HG03575 (cell line): ENCODE data around the gene C2orf81.
"Not testable (repeated sequence)": the region's sequence is repeated elsewhere in the genome, so short reads cannot be mapped to it uniquely, and the experiment has no call there.

ENCODE experiments used
- ATAC-seq: cut with Tn5 transposase; IDR thresholded peaks from one replicate; pipeline ENCODE4 v1.9.1; 2021; ENCODE audit not compliant: unreplicated experiment, insufficient number of reproducible peaks, low FRiP score; ENCODE audit errors: extremely low read depth

C2orf81 gene

DNA sequence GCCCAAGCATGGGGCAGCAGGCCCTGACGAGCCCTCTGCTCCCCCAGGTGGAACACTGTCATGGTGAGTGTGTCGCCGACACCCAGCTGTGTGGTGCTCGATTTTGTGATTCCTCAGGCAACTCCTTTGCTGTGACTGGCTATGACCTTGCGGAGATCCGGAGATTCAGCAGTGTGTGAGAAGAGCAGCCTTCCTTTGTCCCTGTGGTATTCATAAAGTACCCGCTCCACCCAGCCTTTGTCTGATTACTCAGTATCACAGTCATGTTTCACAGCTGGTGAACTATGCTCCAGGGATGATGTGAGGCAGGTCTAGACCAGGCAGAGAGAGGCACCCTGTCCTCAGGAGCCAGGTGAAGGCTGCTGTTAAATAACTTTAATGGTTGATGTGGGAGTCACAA is 4.1 kb upstream of the C2orf81 start:
- no peak for ATAC-seq

DNA sequence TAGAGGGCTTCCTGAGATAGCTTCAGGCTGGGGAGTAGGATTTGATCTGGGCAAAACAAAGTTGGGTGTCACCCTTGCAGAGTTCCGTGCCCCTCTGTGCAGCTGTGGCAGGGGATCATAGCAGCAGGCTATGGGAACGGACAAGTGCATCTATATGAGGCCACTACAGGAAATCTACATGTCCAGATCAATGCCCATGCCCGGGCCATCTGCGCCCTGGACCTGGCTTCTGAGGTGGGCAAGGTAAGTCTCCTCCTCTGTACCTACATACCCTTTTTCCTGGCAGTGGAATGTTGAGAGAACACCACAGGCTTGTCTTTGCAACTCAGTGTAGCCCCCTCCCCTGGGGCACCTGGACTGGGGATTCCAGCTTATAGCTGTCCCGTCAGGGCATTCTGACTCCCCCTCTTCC is 3.6 kb upstream of the C2orf81 start:
- ATAC-seq: no peak

DNA sequence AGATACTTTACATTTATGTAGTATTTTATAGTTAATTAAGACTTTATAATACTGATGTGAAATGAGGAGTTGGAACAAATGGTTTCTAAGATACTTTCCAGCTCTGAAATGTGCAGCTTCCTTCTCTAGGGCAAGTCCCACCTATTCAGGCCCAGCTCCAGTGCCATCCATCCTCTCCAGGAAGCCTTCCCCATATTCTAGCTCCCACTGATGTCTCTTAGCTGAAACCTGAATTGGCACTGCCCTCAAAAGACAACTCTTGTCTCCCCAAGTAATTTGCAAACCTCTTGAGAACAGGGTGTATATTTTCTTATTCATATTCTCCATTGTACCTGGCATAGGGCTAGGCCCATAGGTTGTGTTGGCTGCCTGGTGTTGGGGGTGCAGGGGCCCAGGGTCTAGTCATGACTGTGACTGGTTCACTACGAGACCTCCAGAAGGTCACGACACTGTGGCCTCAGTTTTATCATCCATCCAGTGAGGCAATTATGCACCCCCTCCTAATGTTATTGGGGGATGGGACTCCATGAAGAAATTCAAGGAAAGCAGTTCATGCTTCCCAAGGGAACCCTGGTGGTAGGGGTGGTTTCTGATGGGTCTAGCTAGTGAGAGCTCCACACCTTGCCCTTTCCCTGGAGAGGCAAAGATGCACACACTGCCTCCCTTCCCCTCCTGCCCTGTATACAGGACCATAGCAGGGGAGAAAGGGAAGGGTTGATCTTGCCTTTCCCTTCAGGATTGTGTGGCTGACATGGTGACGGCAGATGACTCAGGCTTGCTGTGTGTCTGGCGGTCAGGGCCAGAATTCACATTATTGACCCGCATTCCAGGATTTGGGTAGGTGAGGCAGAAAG is 2.9 kb upstream of the C2orf81 start:
- no peak for ATAC-seq

DNA sequence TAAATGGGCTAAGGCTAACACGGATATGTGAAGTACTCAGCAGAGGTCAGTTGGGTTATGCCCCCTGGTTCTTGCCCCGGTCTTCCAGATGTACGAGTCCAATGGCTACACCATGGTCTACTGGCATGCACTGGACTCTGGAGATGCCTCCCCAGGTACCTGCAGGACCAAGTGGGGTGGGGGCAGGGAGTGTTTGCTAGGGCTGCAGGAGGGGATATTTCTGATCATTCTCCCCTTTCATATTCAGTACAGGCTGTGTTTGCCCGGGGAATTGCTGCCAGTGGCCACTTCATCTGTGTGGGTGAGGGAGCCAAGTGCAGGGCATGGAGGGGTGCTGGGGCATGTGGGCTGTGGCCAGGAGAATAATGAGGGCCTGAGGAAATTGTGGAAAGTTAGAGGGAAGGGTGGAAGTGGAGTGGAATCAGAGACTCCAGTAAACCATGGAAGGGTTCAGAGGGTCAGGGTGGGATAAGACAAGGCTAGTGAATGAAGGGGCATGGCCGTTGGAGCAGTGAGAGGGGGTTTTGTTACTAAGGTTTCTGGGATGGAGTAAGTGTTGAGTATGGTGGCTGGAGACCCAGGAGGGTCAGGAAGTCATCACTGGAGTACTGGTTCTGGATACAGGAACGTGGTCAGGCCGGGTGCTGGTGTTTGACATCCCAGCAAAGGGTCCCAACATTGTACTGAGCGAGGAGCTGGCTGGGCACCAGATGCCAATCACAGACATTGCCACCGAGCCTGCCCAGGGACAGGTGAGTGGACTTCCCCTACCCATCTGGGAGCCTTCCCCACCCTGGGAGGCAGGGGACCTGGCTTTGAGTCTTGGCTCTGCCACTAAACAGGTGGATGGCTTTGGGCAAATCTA is 2.0 kb upstream of the C2orf81 start:
- no peak for ATAC-seq

DNA sequence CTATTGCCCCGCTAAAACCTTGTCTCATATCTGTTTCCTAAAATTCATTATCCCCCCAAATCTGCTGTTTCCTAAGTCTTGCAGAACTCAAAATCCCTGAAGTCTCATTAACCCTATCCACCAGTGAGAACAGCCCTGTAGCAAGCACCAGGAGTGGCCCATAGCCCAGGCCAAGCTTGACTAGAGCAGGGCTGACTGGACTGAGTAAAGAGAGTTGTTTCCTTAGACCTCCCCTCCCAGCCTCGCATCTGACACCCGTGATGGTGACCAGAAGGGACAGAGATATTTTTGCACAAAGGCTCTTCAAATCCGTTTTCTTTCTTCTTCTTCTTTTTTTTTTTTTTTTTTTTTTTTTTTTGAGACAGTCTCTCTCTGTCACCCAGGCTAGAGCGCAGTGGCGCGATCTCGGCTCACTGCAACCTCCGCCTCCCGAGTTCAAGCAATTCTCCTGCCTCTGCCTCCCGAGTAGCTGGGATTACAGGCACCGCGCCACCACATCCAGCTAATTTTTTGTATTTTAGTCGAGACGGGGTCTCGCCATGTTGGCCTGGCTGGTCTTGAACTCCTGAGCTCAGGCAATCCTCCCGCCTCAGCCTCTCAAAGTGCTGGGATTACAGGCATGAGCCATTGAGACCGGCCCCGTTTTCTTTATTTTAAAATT is 846 bp downstream of the C2orf81 start:
- ATAC-seq: not testable (repeated sequence)

DNA sequence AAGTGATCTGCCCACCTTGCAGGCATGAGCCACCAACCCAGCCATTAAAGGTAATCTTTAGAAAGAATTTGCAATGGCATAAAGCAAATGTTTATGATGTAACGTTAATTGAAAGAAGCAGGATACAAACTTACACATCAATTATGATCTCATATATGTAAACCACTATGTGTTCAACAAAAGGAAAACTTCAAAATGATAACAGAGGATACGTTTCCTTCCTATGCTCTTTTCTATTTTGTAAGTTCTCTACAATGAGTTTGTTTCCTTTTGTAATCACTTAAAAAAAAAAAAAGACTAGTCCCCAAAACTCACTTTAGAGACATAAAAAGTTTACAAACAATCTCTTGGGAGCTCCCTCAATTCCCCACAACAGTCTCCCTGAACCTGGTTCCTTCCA is 1.4 kb downstream of the C2orf81 start:
- ATAC-seq: no peak

DNA sequence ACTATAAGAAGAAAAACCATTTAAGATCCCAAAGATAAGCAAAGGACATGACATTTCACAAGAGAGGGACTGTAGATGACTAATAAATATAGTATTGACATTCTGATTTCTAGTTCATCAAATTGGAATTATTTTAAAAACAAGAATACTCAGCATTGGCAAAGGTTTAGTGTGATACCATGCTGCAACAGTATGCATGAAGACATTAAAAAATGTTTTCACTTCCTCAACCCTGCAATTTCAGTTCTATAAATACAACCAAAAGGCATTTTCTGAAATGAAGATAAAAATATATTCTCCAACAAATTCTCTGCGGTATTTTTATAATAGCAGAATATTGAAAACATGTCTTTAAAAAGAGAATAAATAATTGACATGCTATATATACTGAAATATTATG is 2.1 kb downstream of the C2orf81 start:
- ATAC-seq: no peak

DNA sequence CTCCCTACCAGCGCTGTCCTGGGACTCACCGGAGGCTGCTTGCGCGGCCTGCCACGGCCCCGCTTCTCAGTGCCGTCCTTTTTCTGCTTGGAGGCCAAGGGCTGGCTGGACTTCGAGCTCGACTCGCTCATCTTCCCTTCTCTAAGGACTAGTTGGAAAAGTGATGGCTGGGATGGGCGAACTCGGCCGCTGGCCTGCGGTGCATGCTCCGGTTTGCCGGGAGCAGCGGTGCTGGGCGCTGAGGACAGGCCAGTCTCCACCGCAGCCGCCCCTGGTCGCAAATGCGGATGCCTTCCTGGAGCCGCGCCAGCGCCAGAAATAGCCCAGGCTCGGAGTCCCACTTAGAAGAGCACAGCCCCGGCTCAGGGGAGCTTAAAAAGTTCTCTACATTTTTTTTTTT is 3.1 kb downstream of the C2orf81 start:
- ATAC-seq: no peak

DNA sequence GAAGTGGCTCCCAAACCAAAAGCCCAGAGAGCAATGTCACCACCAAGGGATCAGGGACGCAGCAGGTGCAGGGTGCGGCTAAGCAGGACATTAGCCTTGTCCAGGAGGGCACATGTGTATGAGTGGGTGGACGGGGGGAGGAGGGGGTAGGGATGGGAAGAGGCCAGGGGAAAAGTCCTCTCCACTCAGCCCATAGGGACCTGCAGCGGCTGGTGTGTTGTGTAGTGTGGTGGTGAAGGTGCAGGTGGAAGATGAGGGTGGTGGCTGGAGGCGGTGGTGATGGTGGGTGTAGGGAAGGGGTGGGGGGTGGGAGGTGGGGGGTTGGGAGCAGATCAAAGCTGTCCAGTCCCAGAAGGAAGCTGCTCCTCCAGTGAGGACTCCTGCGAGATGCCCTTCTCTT is 3.7 kb downstream of the C2orf81 start:
- ATAC-seq: no peak

DNA sequence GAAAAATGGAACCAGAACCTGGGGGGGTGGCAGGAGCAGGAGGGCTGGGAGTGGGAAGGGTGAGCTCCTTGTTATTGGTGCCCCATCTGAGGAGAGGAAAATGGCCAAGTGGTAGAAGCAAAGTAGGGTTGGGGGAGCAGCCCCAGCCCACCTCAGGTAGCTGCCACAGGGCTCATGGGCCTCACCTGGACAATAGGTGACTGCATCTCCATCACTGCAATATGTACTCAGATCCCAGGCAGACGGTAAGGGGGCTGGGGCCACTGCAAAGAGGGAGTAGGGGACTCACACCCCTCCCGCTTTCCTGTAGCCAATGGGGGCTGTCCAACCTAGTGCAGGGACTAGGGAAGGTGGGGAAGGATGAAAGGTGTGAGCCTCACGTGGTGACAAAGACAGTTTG is 4.2 kb downstream of the C2orf81 start:
- ATAC-seq: no peak

DNA sequence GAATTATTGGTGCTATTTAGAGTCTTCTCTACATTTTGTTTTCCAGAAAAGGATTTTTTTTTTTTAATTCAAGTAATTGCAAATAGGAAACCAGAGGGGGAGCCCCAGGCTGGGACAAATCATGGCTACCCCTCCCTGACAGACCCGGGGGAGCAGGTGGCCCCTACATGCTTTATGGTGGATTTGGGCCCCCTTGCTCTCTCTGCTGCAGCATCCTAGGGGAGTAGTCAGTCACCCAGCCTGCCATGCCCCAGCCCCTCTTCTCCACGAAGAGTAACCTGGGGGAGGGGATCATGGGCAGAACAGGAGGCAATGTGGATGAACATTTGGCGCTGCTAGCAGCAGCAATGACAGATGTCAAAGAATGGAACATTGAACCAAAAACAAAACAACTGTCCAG is 4.6 kb downstream of the C2orf81 start:
- ATAC-seq: no peak

DNA sequence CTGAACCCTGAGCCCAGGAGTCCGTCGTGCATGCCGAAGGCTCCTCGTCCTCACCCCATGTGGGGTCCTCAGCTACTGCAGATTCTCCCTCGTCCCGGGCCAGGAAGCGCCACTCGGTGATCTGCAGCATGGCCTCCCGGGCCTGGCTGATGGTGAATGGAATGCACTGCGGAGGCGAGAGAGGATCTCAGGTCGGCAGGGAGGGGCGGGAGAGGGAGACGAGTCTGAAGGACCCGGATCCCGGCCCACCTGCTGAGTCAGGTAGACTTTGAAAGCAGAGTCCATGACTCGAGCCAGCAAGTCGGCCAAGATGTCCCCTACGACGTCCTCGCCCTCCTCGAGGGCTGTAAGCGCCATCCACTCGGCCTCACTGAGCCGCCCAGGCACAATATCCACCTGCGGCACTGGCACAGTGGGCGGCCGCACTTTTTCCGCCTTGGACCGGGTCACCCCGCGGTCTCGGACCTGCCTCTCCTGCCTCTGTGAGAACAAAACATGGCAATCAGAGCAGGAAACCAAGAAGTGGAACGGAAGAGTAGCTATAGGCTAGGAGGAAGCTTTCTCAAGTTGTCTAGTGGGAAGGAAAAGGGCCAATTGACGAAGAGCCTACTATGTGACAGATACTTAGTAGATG is 5.5 kb downstream of the C2orf81 start:
- no peak for ATAC-seq

DNA sequence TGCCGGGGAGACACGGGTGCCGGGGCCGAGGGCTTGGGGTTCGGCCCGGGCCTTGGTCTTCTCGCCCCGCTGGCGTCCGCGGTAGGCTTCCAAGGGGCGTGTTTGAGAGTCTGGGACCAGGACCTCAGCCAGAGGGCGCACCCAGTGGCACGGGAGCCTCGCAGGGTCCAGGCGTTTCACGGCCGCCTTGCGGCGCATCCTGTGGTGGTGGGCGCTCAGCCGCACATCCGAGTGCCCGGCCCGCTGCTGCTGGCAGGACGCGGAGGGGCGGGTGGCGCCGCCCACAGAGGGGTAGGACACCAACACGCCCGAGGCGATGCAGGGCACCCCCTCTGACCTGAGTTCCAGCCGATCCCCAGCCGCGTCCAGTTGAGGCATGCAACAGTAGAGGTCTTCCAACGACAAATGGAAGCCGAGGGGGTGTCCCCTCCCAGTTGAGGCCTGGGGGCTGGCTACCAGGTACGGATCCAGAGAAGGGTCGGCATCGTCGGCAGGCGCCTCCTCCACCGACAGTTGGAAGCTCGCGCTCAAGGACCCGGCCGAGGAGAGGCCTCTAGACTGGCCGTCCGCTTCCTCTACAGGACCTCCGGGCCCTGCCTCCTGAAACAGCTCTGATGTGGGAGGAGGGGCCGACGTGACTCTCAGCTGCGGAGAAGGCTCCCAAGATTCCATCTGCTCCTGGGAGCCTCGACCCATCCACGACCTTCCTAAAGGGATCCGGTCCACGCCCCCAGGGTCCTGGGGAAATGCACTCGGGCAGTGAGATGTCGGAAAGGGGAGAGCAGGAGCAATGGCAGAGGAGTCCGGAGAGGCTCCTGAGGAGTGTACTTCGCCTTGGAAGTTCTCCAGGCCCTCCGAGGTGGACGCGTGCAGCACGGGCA is 6.3 kb downstream of the C2orf81 start:
- ATAC-seq: no peak

DNA sequence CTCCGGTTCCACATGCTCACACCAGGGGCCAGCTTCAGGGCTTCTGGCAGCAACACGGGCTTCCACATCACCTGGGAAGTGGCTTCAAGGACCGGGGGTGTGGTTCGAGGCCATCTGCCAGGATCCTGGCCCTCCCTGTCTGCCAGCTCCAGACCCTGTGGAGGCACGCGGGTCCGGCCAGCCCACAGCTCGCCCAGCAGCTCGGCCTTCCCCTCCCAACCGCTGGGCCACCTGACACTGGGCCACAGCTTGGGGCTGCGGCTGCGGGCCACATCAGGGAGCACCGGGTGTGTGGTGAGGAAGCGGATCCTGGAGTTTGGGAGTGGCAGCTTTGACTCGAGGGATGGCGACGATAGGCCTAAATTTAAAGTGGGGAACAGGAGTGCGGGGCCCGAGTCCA is 7.0 kb downstream of the C2orf81 start:
- ATAC-seq: no peak

DNA sequence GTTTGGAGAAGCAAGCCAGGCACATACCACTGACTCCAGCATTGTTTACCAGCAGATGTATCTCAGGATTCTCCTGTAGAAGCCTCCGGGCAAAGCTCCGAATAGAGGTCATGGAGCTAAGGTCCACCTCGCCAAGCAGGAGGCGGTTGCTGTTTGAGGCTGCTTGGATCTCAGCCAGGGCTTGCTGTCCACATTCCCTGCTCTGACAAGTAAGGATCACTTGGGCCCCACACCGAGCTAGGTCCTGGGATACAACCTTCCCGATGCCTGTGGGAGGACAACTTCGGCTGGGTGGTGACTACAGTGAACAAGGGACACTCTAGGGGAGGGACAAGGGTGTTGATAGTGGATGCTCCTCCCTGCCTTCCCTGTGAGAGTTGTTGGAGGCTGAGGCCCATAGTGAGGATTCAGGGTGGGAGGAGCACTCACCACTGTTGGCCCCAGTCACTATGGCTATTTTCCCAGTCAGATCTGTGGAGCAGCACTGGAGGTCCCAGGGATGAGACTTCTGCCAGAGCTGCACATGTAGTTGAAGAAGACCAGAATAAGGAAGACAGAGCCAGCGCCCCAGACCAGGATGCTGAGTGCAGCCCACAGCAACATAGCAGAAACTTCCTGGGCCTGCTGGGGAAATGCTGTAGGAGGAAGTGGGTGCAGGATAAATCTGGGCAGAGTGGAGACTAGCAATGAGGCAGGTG is 8.3 kb downstream of the C2orf81 start:
- no peak for ATAC-seq

DNA sequence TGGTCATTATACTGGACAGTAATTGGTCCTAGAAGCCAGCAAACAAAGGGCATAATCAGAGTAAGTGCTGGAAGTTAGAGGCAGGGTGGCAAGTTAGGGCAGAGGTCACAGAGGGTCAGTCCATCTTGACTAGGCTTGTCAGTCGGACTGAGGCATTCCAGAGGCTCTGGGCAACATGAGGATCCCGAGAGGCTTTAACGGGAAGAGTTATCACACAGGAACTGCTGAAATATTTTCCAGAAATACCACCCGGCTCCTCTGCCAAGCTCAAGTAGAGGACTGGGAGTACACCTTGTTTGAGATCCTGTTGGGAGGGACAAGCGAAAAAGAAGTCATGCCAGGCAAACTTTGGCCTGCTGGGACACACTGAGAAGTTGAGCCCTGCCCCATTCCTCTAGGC is 13.7 kb downstream of the C2orf81 start:
- no peak for ATAC-seq

DNA sequence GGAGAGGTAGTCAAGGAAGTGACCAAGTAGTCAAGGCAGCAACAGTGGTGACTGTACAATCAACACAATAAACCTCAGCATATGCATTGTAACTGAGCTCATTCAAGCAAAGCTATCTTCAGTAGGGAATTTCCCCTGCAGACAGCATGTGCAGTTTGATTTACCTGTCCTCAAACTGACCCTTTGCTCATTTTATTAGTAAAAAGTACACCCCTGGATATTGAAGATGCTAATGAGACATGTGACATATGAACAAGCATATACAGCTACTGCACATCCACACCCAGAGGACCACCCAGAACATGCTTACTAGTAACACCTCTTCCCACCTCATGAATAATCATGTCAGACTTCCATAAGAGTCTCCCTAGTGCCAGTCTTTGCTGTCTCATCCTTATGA is 15.4 kb downstream of the C2orf81 start:
- ATAC-seq: no peak

DNA sequence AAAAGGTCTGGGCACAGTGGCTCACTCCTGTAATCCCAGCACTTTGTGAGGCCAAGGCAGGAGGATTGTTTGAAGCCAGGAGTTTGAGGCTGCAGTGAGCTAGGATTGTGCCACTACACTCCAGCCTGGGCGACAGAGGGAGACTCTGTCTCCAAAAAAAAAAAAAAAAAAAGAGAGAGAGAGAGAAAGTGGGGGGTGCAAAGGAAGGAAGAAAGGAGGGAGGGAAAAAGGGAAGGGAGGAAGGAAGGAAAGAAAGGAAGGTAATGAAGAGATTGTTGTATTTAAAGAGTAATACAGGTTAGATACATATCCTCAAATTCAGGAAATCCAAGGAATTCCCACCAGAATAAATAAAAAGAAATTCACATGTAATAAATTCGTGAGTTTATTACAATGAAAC is 19.5 kb downstream of the C2orf81 start:
- no peak for ATAC-seq
